ENCODE results near the gene PGAM1.

DNA sequence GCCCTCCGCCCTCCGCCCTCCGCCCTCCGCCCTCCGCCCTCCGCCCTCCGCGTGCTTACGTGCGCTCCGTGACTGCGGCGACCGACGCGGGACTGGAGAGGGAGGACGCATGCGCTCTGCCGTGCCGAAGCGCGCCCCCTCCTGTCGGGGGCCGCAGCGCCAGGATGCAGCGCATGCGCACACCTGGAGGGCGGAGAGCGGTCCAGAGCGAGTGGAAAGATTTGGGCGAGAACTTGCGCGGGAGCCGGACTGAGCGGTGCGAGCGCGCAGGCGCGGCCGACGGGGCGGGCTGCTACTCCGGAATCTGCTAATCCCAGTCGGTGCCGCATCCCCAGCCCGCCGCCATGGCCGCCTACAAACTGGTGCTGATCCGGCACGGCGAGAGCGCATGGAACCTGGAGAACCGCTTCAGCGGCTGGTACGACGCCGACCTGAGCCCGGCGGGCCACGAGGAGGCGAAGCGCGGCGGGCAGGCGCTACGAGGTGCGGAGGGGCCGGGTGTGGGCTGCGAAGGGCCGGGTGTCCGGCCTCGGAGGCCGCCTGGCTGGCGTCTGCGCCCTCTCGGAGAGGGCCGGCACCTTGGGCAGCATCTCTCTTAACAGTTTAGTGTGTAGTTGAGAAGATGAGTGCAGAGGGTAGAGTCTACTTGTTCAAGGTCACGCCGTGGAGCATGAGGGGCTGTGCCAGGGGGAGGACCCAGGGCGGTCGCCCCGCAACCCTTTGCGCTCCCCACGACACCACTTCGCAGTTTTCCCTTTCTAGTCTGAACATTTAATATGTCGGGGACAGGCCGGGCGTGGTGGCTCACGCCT, at the start of gene PGAM1:
- no peak for TF ChIP-seq NFIC (IDR thresholded peaks at IDR 0.05; ENCODE audit: borderline replicate concordance)
- TF ChIP-seq, protein P1, sequence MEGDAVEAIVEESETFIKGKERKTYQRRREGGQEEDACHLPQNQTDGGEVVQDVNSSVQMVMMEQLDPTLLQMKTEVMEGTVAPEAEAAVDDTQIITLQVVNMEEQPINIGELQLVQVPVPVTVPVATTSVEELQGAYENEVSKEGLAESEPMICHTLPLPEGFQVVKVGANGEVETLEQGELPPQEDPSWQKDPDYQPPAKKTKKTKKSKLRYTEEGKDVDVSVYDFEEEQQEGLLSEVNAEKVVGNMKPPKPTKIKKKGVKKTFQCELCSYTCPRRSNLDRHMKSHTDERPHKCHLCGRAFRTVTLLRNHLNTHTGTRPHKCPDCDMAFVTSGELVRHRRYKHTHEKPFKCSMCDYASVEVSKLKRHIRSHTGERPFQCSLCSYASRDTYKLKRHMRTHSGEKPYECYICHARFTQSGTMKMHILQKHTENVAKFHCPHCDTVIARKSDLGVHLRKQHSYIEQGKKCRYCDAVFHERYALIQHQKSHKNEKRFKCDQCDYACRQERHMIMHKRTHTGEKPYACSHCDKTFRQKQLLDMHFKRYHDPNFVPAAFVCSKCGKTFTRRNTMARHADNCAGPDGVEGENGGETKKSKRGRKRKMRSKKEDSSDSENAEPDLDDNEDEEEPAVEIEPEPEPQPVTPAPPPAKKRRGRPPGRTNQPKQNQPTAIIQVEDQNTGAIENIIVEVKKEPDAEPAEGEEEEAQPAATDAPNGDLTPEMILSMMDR (IDR thresholded peaks at IDR 0.05) = peak; percentile 59
- no peak for TF ChIP-seq FOXM1 (IDR thresholded peaks at IDR 0.05; ENCODE audit: low read depth)
- peak; percentile 59; the same call in 1 of the 2 replicates for TF ChIP-seq TAF1 (IDR thresholded peaks at IDR 0.05; ENCODE audit: borderline replicate concordance, low read depth, low read length)
- TF ChIP-seq USF2 (IDR thresholded peaks at IDR 0.05; ENCODE audit: borderline replicate concordance, low read depth, low read length) = no peak
- TF ChIP-seq POLR2AphosphoS5 (IDR thresholded peaks at IDR 0.05; ENCODE audit: low read depth, low read length) = peak; percentile 56
- no peak for TF ChIP-seq PBX3 (IDR thresholded peaks at IDR 0.05)
- no peak for TF ChIP-seq RXRA (IDR thresholded peaks at IDR 0.05; ENCODE audit: borderline replicate concordance, low read depth)
- no peak for TF ChIP-seq MEF2A (IDR thresholded peaks at IDR 0.05; ENCODE audit: borderline replicate concordance, low read depth)
- 0 out of 2 replicates have a peak, but pooled peaks have one; percentile 73 for TF ChIP-seq YY1 (IDR thresholded peaks at IDR 0.05; ENCODE audit: low read depth)
- TF ChIP-seq GATA2 (CRISPR knock-in tag; IDR thresholded peaks at IDR 0.05) = no peak
- TF ChIP-seq CHD2 (IDR thresholded peaks at IDR 0.05; ENCODE audit: low read length, partially characterized antibody) = peak; percentile 77
- no peak for TF ChIP-seq REST (IDR thresholded peaks at IDR 0.05; ENCODE audit: low read depth, low read length)
- TF ChIP-seq RAD21 (IDR thresholded peaks at IDR 0.05; ENCODE audit: low read length) = no peak

Data from SK-N-SH (cell line).